Neural crest cell (in vitro differentiated cells): ENCODE data around the gene DPY19L3. TPM values are rescaled to one million over a fixed set of nuclear protein-coding genes. Genes with fewer than 3 reads are reported as not detected.

ENCODE experiments used
- DNase-seq: peaks from one replicate; pipeline ENCODE4 v3.0.0; 2021; ENCODE audit warnings: low read depth, mixed read lengths, low spot score
- H3K27ac Mint-ChIP-seq: one replicate; pipeline ENCODE4 v1.8.0; 2021; ENCODE audit warnings: mild to moderate bottlenecking, mixed read lengths; ENCODE audit not compliant: unreplicated experiment
- H3K27me3 Mint-ChIP-seq: 2 replicates; pipeline ENCODE4 v1.8.0; 2021; ENCODE audit warnings: low read depth, mild to moderate bottlenecking, mixed read lengths
- H3K36me3 Mint-ChIP-seq: 2 replicates; pipeline ENCODE4 v1.8.0; 2021; ENCODE audit warnings: low read depth, mild to moderate bottlenecking, mixed read lengths
- H3K4me1 Mint-ChIP-seq: 2 replicates; pipeline ENCODE4 v1.8.0; 2021; ENCODE audit warnings: mixed read lengths
- H3K4me3 Mint-ChIP-seq: one replicate; pipeline ENCODE4 v1.8.0; 2021; ENCODE audit warnings: mild to moderate bottlenecking, mixed read lengths
- H3K9me3 Mint-ChIP-seq: 2 replicates; pipeline ENCODE4 v1.8.0; 2021; ENCODE audit warnings: mixed read lengths
- total RNA-seq: library from RNA; stranded (reverse); gene quantifications from 2 replicates; pipeline ENCODE4 v1.2.1, GENCODE V29; 2021
- TF ChIP-seq, protein P1 (sequence below): fragments of 200-600 bp; sonication (generic); conservative IDR thresholded peaks from 2 replicates; pipeline ENCODE4 v1.5.0; 2021; ENCODE audit warnings: antibody characterized with exemption, mild to moderate bottlenecking

DPY19L3 gene
- total RNA-seq, 1 donor from 2014 or later, result 108 TPM

DNA sequence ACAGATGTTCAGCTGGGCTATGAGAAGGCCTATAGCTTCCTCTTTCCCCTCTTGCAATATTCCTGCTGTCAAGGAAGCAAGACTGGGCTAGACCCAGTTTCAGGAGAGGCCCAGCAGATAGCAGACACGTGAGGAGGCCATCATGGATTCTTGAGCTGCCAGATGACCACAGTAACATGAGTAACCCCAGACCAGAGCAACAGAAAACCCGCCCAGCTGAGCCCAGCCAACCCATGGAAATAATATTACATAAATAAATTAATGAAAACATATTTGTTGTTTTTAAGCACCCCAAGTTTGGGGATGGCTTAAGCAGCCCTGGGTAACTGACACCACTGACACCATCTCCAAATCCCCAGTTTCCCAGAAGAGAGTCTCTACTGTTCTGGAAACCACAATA, 125.2 kb downstream of the DPY19L3 start:
- no peak for DNase-seq
- Mint-ChIP-seq H3K4me1 (no peaks in the 10 kb centered on the region), H3K9me3 (peaks cover 19% of the 10 kb centered on the region), H3K27me3 (peaks cover 8% of the 10 kb centered on the region), H3K27ac (no peak overlapping the region), H3K36me3 (peaks cover 5% of the 10 kb centered on the region), H3K4me3 (no peak overlapping the region)
- TF ChIP-seq, protein P1, sequence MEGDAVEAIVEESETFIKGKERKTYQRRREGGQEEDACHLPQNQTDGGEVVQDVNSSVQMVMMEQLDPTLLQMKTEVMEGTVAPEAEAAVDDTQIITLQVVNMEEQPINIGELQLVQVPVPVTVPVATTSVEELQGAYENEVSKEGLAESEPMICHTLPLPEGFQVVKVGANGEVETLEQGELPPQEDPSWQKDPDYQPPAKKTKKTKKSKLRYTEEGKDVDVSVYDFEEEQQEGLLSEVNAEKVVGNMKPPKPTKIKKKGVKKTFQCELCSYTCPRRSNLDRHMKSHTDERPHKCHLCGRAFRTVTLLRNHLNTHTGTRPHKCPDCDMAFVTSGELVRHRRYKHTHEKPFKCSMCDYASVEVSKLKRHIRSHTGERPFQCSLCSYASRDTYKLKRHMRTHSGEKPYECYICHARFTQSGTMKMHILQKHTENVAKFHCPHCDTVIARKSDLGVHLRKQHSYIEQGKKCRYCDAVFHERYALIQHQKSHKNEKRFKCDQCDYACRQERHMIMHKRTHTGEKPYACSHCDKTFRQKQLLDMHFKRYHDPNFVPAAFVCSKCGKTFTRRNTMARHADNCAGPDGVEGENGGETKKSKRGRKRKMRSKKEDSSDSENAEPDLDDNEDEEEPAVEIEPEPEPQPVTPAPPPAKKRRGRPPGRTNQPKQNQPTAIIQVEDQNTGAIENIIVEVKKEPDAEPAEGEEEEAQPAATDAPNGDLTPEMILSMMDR, result no peak

DNA sequence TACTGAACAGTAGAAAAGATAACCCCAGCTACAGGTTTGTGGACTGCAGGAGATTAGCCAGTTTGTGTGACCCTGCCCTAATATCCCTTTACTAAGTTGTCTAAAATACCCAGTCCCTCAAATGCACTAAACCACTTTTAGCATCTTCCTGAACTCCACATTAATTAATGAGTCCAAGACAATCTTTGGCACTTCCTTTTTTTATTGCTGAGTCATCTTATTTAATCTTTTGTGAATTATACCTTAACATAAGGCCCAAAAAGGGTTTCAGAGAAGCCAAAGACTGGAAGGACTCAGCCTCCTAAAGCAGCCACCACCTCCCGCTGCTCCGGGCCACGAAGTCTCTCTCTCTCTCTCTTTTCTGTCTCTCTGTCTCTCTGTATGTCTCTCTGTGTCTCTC, 126.7 kb downstream of the DPY19L3 start:
- Mint-ChIP-seq H3K36me3 (peaks cover 5% of the 10 kb centered on the region), H3K4me3 (no peak overlapping the region), H3K9me3 (peaks cover 19% of the 10 kb centered on the region), H3K4me1 (peaks cover 4% of the 10 kb centered on the region), H3K27me3 (peaks cover 8% of the 10 kb centered on the region), H3K27ac (no peak overlapping the region)
- TF ChIP-seq, protein P1, result no peak
- no peak for DNase-seq

Other genes starting within 250 kb of the DPY19L3 start
- gene ZNF507, start 60.2 kb upstream of the DPY19L3 start, total RNA-seq, result 33.8 and 35.4 TPM in 2 replicates
- gene PDCD5, start 175.4 kb downstream of the DPY19L3 start, total RNA-seq, result 159 and 165 TPM in 2 replicates